Raji (cell line): ENCODE measurements around the gene CDH6.

Source experiments
- POLR2A ChIP-seq: IDR thresholded peaks from 2 replicates; pipeline ENCODE4 v1.6.1; 2011; ENCODE audit warnings: low read depth, low read length, control low read depth; ENCODE audit not compliant: insufficient read depth

CDH6 gene

GRCh38 chr5:31187591-31187990 lies 5.9 kb upstream of the CDH6 start:
- TF ChIP-seq POLR2A: no peak

GRCh38 chr5:31192442-31192841 lies 1.0 kb upstream of the CDH6 start:
- TF ChIP-seq POLR2A: no peak

GRCh38 chr5:31193116-31193515 lies 370 bp upstream of the CDH6 start:
- no peak for TF ChIP-seq POLR2A

- no peak for TF ChIP-seq POLR2A
Measured at GRCh38 chr5:31194468-31194813, 955 bp downstream of the CDH6 start.

- no peak for TF ChIP-seq POLR2A
Measured at GRCh38 chr5:31194892-31195555, 1.5 kb downstream of the CDH6 start.

GRCh38 chr5:31196309-31196708 lies 2.8 kb downstream of the CDH6 start:
- TF ChIP-seq POLR2A: no peak

GRCh38 chr5:31197183-31197582 lies 3.7 kb downstream of the CDH6 start:
- TF ChIP-seq POLR2A: no peak

- TF ChIP-seq POLR2A: no peak
Measured at GRCh38 chr5:31204958-31205357, 11.5 kb downstream of the CDH6 start.

- TF ChIP-seq POLR2A: no peak
Measured at GRCh38 chr5:31208043-31208442, 14.6 kb downstream of the CDH6 start.

- no peak for TF ChIP-seq POLR2A
Measured at GRCh38 chr5:31209334-31209733, 15.8 kb downstream of the CDH6 start.

GRCh38 chr5:31211098-31211497 lies 17.6 kb downstream of the CDH6 start:
- TF ChIP-seq POLR2A: no peak

- no peak for TF ChIP-seq POLR2A
Measured at GRCh38 chr5:31213257-31213656, 19.8 kb downstream of the CDH6 start.

- no peak for TF ChIP-seq POLR2A
Measured at GRCh38 chr5:31213705-31214121, 20.2 kb downstream of the CDH6 start.

- no peak for TF ChIP-seq POLR2A
Measured at GRCh38 chr5:31214229-31214628, 20.7 kb downstream of the CDH6 start.

- TF ChIP-seq POLR2A: no peak
Measured at GRCh38 chr5:31215236-31215635, 21.8 kb downstream of the CDH6 start.

- no peak for TF ChIP-seq POLR2A
Measured at GRCh38 chr5:31217446-31217845, 24.0 kb downstream of the CDH6 start.

- no peak for TF ChIP-seq POLR2A
Measured at GRCh38 chr5:31218978-31219377, 25.5 kb downstream of the CDH6 start.

- no peak for TF ChIP-seq POLR2A
Measured at GRCh38 chr5:31221001-31221400, 27.5 kb downstream of the CDH6 start.

GRCh38 chr5:31225118-31225517 lies 31.6 kb downstream of the CDH6 start:
- TF ChIP-seq POLR2A: no peak
